A549 (cell line): ENCODE measurements around the gene SMAD6.

ENCODE experiments used
- EP300 ChIP-seq, 2 experiments: fragments of >200 bp; sonication (Bioruptor Twin); formaldehyde crosslinking; IDR thresholded peaks; 2 replicates in 1 of 2; 3 replicates in 1 of 2; pipeline ENCODE4 v1.6.1; 2016 to 2017
- POLR2A ChIP-seq: IDR thresholded peaks from 2 replicates; pipeline ENCODE4 v1.6.1; 2012; ENCODE audit warnings: mild to moderate bottlenecking, low read length
- RNF2 ChIP-seq: fragments of 200-600 bp; sonication (generic); IDR thresholded peaks from 2 replicates; pipeline ENCODE4 v1.6.1; 2016; ENCODE audit warnings: low read depth, mild to moderate bottlenecking, antibody characterized with exemption, moderate library complexity, borderline replicate concordance
- TF ChIP-seq, protein P1 (sequence below): IDR thresholded peaks from 2 replicates; pipeline ENCODE4 v1.6.1; 2012
- TF ChIP-seq, protein P2 (sequence below): fragments of >200 bp; sonication (Bioruptor Twin); formaldehyde crosslinking; IDR thresholded peaks from 3 replicates; pipeline ENCODE4 v1.5.1; 2016
- TF ChIP-seq, protein P3 (sequence below): fragments of 250-450 bp; sonication (Bioruptor Pico); IDR thresholded peaks from 2 replicates; pipeline ENCODE4 v1.5.0; 2021; ENCODE audit warnings: mild to moderate bottlenecking, moderate library complexity, borderline replicate concordance
- TF ChIP-seq, protein P4 (sequence below): fragments of 450-650 bp; IDR thresholded peaks from 2 replicates; pipeline ENCODE4 v1.6.1; 2014; ENCODE audit warnings: antibody characterized with exemption

DNA sequence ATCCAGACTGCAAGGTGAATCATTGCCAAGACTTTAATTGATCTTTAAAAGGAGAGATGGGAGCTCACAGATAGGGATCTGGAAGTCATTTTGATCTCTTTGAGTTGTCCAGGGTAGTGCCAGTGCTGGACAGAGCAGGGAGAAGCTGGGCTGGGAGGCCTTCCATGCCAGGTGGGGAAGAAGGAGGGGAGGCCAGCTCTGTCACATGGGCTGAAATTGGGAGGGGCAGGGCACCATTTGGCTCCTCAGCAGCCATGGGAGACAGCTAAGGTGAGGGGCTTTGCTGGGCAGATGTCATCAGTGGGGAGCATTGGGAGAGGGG lies 23.4 kb downstream of the SMAD6 start:
- TF ChIP-seq, protein P1, sequence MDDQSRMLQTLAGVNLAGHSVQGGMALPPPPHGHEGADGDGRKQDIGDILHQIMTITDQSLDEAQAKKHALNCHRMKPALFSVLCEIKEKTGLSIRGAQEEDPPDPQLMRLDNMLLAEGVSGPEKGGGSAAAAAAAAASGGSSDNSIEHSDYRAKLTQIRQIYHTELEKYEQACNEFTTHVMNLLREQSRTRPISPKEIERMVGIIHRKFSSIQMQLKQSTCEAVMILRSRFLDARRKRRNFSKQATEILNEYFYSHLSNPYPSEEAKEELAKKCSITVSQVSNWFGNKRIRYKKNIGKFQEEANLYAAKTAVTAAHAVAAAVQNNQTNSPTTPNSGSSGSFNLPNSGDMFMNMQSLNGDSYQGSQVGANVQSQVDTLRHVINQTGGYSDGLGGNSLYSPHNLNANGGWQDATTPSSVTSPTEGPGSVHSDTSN, result no peak
- TF ChIP-seq, protein P2, sequence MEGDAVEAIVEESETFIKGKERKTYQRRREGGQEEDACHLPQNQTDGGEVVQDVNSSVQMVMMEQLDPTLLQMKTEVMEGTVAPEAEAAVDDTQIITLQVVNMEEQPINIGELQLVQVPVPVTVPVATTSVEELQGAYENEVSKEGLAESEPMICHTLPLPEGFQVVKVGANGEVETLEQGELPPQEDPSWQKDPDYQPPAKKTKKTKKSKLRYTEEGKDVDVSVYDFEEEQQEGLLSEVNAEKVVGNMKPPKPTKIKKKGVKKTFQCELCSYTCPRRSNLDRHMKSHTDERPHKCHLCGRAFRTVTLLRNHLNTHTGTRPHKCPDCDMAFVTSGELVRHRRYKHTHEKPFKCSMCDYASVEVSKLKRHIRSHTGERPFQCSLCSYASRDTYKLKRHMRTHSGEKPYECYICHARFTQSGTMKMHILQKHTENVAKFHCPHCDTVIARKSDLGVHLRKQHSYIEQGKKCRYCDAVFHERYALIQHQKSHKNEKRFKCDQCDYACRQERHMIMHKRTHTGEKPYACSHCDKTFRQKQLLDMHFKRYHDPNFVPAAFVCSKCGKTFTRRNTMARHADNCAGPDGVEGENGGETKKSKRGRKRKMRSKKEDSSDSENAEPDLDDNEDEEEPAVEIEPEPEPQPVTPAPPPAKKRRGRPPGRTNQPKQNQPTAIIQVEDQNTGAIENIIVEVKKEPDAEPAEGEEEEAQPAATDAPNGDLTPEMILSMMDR, result no peak
- TF ChIP-seq POLR2A (no peak), RNF2 (no peak), EP300 (IDR thresholded peaks at IDR 0.05) (no peak)
- TF ChIP-seq, protein P3, sequence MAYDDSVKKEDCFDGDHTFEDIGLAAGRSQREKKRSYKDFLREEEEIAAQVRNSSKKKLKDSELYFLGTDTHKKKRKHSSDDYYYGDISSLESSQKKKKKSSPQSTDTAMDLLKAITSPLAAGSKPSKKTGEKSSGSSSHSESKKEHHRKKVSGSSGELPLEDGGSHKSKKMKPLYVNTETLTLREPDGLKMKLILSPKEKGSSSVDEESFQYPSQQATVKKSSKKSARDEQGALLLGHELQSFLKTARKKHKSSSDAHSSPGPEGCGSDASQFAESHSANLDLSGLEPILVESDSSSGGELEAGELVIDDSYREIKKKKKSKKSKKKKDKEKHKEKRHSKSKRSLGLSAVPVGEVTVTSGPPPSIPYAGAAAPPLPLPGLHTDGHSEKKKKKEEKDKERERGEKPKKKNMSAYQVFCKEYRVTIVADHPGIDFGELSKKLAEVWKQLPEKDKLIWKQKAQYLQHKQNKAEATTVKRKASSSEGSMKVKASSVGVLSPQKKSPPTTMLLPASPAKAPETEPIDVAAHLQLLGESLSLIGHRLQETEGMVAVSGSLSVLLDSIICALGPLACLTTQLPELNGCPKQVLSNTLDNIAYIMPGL (CRISPR knock-in tag), result no peak
- TF ChIP-seq, protein P4, sequence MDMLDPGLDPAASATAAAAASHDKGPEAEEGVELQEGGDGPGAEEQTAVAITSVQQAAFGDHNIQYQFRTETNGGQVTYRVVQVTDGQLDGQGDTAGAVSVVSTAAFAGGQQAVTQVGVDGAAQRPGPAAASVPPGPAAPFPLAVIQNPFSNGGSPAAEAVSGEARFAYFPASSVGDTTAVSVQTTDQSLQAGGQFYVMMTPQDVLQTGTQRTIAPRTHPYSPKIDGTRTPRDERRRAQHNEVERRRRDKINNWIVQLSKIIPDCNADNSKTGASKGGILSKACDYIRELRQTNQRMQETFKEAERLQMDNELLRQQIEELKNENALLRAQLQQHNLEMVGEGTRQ, result no peak
